GM15510 (cell line): ENCODE results near the gene MUC5B.

Source experiments
- POLR2A ChIP-seq: IDR thresholded peaks from 3 replicates; pipeline ENCODE4 v1.6.1; 2011; ENCODE audit warnings: borderline replicate concordance; ENCODE audit not compliant: insufficient read length; ENCODE audit errors: extremely low read depth

MUC5B gene

GRCh38 chr11:1230456-1231395 is 7.9 kb downstream of the MUC5B start:
- TF ChIP-seq POLR2A = no peak

DNA sequence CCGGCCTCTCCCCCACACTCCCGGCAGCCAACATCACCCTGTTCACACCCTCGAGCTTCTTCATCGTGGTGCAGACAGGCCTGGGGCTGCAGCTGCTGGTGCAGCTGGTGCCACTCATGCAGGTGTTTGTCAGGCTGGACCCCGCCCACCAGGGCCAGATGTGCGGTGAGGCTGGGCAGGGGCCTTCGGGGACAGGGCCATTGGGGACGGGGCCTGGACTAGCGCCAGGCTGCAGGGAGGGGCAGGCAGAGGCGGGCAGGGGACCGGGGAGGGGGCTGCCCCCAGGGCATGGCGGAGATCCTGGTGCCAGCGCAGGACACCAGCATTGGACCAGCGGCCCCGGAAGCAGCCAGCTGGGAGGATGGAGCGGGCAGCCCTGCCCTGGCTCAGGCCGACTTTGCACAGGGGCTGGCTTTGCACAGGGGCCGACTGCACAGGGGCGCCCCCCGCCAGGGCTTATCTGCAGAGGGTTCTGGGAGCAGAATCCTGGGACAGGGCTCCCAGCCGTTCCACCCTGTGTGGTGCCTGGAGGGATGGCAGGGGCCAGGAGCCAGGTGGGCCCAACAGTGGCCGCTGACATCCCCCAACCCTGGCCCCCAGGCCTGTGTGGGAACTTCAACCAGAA is 8.6 kb downstream of the MUC5B start:
- TF ChIP-seq POLR2A = no peak

GRCh38 chr11:1232021-1232882 is 9.4 kb downstream of the MUC5B start:
- TF ChIP-seq POLR2A = no peak

GRCh38 chr11:1232883-1233321 is 10.0 kb downstream of the MUC5B start:
- no peak for TF ChIP-seq POLR2A

GRCh38 chr11:1233351-1234053 is 10.6 kb downstream of the MUC5B start:
- no peak for TF ChIP-seq POLR2A

DNA sequence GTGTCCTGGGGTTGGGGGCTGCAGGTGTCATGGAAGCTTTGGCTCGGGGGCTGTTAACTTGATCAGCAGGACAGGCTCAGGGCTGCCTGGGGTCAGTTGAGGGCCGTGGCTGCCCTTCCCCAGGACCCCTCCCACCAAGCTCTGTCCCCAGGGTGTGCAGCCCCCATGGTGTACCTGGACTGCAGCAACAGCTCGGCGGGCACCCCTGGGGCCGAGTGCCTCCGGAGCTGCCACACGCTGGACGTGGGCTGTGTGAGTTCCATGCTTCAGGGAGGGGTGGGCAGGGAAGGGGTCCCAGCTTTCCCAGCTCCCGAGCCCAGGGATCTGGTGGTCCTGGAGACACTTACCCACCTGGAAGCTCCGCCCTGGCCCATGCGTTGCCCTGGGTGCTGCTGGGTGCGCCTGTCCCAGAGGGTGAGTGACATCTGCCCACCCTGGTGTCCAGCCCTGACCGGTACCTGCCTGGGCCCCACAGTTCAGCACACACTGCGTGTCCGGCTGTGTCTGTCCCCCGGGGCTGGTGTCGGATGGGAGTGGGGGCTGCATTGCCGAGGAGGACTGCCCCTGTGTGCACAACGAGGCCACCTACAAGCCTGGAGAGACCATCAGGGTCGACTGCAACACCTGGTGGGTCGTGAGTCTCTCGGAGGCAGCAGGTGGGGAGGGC is 11.3 kb downstream of the MUC5B start:
- no peak for TF ChIP-seq POLR2A

- TF ChIP-seq POLR2A = no peak
Observed at GRCh38 chr11:1234771-1235305, 12.0 kb downstream of the MUC5B start.

DNA sequence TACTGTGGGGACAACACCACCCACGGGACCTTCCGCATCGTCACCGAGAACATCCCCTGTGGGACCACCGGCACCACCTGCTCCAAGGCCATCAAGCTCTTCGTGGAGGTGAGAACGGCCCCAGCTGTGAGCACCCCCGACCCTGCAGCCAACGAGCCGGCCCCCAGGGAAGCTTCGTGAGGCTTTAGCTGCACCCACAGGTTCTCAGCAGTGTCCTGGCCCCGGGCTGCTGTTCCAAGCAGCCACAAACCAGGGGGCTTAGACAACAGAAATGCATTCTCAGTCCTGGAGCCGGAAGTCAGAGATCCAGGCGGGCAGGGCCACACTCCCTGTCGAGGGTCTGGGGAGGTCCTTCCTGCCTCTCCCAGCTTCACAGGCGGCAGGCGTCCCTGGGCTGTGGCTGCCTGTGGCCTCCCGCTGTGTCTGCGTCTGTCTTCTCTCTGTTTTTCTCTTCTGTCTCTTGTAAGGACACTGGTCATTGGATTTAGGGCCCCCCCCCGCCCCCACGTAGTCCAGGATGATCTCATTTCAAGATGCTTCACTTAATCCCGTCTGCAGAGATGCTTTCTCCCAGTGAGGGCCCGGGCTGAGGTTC is 12.5 kb downstream of the MUC5B start:
- TF ChIP-seq POLR2A = no peak

DNA sequence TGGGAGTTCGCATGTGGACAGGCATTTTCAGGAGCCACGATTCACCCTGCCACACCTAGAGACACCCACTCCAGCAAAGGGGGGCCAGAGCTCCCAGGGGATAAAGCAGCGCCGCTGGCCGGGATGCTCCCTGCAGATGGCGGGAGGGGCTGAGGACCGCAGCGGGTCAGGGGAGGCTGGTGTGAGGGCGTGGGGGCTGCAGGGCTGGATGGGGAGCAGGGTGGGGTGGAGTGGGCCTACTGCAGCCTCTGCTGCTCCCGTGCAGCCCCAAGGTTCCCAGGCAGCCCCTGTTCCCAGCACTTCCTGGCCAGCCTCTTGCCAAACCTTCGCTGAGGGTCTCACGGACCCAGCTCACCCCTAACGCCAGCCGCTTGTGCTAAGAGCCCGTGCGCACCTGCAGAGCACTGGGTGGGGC is 13.0 kb downstream of the MUC5B start:
- no peak for TF ChIP-seq POLR2A

DNA sequence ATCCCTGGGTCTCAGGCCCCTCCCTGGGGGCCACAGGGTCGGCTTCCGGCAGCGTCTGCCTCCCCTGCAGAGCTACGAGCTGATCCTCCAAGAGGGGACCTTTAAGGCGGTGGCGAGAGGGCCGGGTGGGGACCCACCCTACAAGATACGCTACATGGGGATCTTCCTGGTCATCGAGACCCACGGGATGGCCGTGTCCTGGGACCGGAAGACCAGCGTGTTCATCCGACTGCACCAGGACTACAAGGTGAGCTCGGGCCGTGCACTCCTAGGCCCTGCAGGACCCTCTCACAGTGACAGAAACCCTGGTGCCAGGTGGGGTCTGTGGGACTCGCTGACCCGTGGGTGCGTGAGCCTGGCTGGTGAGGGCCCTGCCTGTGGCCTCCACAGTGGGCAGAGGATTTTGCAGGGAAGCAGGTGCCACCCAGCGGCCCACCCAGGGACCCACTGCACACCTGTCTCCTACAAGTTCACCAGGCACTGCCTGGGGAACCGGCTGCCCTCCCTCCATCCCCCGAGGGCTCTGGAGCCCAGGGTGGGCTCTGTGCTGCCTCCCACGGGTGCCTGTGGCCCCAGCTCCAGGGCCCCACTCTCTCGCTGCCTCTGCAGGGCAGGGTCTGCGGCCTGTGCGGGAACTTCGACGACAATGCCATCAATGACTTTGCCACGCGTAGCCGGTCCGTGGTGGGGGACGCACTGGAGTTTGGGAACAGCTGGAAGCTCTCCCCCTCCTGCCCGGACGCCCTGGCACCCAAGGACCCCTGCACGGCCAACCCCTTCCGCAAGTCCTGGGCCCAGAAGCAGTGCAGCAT is 13.7 kb downstream of the MUC5B start:
- TF ChIP-seq POLR2A = no peak

GRCh38 chr11:1237128-1237580 is 14.3 kb downstream of the MUC5B start:
- no peak for TF ChIP-seq POLR2A

DNA sequence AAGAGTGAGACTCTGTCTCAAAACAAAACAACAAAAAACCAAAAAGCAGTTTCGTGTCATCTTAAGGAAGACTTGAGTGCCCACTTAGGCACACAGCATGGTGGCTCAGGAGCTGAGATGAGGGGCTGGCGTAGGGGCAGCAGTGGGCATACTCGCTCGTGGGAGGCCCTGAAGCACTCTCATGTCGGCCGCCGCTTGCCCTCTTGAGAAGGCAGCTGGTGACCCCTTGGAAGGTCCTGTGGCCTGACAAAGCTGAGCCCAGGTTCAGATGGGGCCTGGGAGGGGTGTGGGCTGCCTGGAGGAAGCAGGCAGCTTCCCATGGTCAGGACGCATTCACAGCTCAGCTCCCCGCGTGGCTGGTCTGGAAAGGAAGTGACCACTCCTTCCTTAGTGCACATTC is 15.0 kb downstream of the MUC5B start:
- no peak for TF ChIP-seq POLR2A
